NB4 (cell line): Measurements from ENCODE around the gene CFAP251.
"Not testable (repeated sequence)": the region's sequence is repeated elsewhere in the genome, so short reads cannot be mapped to it uniquely, and the experiment has no call there.

ENCODE experiments used
- DNase-seq: peaks from one replicate; pipeline ENCODE4 v3.0.0; 2010; ENCODE audit warnings: low read depth
- H3K4me3 ChIP-seq: one replicate; pipeline ENCODE4 v1.5.1; 2011; ENCODE audit warnings: mild to moderate bottlenecking, low read depth, low read length, moderate library complexity
- CTCF ChIP-seq: IDR thresholded peaks from one replicate; pipeline ENCODE4 v1.5.1; 2012; ENCODE audit warnings: low read depth, low read length
- MYC ChIP-seq: IDR thresholded peaks from 2 replicates; pipeline ENCODE4 v1.6.1; 2011; ENCODE audit warnings: low read depth, low read length
- POLR2A ChIP-seq: IDR thresholded peaks from 2 replicates; pipeline ENCODE4 v1.6.1; 2011; ENCODE audit warnings: mild to moderate bottlenecking; ENCODE audit not compliant: insufficient read length; ENCODE audit errors: extremely low read depth
- TF ChIP-seq, protein P1 (sequence below): IDR thresholded peaks from 2 replicates; pipeline ENCODE4 v1.6.1; 2011; ENCODE audit warnings: low read depth, low read length

CFAP251 gene

GRCh38 chr12:122032580-122032979 lies 114.2 kb downstream of the CFAP251 start:
- TF ChIP-seq CTCF = no peak
- TF ChIP-seq POLR2A = no peak
- no peak for TF ChIP-seq MYC
- TF ChIP-seq, protein P1, sequence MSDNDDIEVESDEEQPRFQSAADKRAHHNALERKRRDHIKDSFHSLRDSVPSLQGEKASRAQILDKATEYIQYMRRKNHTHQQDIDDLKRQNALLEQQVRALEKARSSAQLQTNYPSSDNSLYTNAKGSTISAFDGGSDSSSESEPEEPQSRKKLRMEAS = no peak
- no peak for DNase-seq
- no peak overlapping the region for H3K4me3 ChIP-seq

DNA sequence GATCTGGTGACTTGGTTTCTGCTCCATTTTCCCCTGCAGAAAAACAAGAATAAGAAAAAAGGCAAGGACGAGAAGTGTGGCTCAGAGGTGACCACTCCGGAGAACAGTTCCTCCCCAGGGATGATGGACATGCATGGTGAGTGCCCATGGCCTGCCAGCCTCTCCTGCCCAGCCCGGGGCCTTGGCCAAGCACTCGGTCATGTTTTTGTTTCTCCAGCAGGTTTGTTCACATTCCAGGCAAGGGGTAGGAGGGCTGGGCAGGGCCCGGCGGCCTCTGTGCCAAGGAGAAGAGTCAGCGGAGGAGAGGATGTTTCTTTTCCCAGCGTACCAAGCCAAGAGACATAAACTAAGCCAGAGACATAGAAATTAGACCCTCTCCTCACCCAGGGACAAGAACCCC lies 116.9 kb downstream of the CFAP251 start:
- no peak overlapping the region for H3K4me3 ChIP-seq
- DNase-seq = no peak
- TF ChIP-seq POLR2A (no peak), CTCF (no peak), MYC (no peak)
- TF ChIP-seq, protein P1 = no peak

DNA sequence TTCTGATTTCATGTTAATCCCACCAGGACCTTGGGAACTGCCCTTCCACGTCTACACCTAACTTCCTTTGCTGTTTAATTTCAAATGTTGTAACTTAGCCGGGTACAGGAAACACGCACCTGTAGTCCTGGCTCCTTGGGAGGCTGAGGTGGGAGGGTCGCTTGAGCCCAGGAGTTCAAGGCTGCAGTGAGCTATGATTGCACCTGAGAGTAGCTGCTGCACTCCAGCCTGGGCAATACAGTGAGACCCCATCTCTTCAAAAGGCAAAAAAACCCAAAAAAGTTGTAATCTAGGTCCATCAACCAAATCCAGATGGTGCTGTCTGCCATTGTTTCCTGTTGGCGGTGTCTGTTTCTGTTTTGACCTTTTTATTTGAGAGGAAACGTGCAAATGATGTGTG lies 117.8 kb downstream of the CFAP251 start:
- no peak overlapping the region for H3K4me3 ChIP-seq
- no peak for TF ChIP-seq CTCF
- no peak for TF ChIP-seq POLR2A
- TF ChIP-seq, protein P1 = no peak
- TF ChIP-seq MYC = no peak

DNA sequence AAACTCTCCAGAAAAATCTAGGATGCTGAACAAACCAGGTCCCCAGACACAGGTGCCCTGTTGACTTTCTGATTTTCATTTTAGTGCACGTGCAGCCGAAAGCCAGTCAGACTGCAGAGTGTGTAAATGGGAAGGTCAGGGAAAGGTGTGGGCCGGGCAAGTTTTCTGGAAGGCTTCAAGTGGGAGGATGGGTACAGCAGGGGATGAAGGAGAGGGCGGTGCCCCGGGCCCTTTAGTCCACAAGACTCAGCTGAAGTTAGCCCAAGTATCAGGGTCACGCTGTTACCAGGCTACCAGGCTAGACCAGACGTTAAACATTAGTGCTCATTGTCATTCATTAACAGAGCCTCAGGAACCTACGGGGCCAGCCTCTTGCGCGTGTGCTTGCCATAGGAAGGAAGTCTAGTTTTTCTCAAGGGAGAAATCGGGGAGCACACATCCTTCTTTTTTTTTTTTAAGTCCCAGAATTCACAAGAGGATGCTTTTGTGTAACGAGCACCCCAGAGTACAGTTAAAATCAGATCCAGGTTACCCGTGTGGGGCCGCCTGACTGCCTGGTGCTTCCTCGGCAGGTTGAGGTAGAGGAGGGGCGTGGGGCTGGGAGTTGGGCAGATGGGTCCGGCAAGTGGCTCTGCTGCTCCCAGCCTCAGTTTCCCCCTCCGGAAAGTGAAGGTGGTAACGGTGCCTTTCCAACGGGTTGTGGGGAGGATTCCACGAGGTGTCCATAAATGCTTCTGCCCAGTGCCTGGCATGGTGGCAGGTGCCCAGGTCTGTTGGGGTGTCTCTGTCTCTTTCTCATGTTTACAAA lies 122.4 kb downstream of the CFAP251 start:
- no peak for DNase-seq
- no peak for TF ChIP-seq CTCF
- TF ChIP-seq, protein P1 = no peak
- H3K4me3 ChIP-seq = no peak overlapping the region

More for the DNA sequence above, 117.8 kb downstream of the CFAP251 start:
- DNase-seq = no peak

- not testable (repeated sequence) for DNase-seq, H3K4me3 ChIP-seq
These were observed 123.1 kb downstream of the CFAP251 start for GRCh38 chr12:122041458-122041857.

GRCh38 chr12:122042910-122043309 lies 124.5 kb downstream of the CFAP251 start:
- TF ChIP-seq CTCF (no peak), MYC (no peak), POLR2A (no peak)
- no peak overlapping the region for H3K4me3 ChIP-seq
- DNase-seq = no peak
